ENCODE results near the gene RCOR1. TPM values are rescaled to one million over a fixed set of nuclear protein-coding genes. Genes with fewer than 3 reads are reported as not detected.
A peak's percentile ranks its signal among the peaks of the same experiment; 100 is the strongest.

The RCOR1 gene
- total and polyA plus RNA-seq, 2 of the 4 experiments (the other 2 are of a cell fraction), result 9.0 to 11.2 TPM

DNA sequence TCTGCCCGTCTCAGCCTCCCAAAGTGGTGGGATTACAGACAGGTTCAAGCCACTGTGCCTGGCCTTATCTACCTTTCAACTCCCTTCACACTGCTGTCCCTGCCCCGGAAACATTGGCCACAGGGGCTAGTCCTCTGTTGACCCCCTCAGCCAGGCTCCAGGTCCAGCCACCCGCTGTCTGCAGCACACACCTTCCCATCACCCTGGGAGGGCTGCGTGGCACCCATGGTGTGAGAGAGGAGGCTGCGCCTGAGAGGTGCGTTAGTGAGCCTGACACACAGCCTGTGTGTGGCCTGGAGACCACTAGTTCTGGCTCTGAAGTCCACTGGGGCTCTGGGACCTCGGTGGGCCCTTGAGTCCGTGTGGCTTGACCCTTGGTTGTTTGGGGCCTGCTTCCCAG lies 156.4 kb downstream of the RCOR1 start:
- Histone ChIP-seq H2AK5ac (ENCODE audit: low read depth, low read length) (no peak overlapping the region), H4K8ac (ENCODE audit: low read depth in 2 of 2, low read length in 2 of 2) (no peak overlapping the region), H2AK9ac (replicated peaks; ENCODE audit: low read depth, low read length, poor library complexity) (peak overlapping the region; percentile 42), H2AFZ (replicated peaks; ENCODE audit: low read length, poor library complexity) (no peak overlapping the region), H2BK120ac (ENCODE audit: low read depth, low read length) (no peak overlapping the region), H3K9me1 (ENCODE audit: insufficient read depth, low read length) (no peaks in the 10 kb centered on the region; the same call in 1 of the 2 replicates), H4K20me1 (ENCODE audit: insufficient read depth, low read length) (no peaks in the 10 kb centered on the region; the same call in 1 of the 2 replicates), H3K4ac (ENCODE audit: low read depth, low read length) (no peak overlapping the region), H3K56ac (ENCODE audit: extremely low read depth, insufficient read depth, low read length) (no peak overlapping the region), H3K9ac (ENCODE audit: low read depth, low read length) (no peak overlapping the region), H4K91ac (ENCODE audit: insufficient read depth, low read depth, low read length) (no peak overlapping the region), H3K9me3 (ENCODE audit: control insufficient read depth, insufficient read depth, low read length) (no peaks in the 10 kb centered on the region), H2BK20ac (ENCODE audit: low read depth, low read length) (no peak overlapping the region), H2BK5ac (ENCODE audit: low read depth, low read length, poor library complexity, severe bottlenecking) (no peak overlapping the region), H3K18ac (ENCODE audit: low read depth, low read length) (no peak overlapping the region), H3K4me2 (ENCODE audit: low read depth, low read length) (no peak overlapping the region), H3K4me3 (ENCODE audit: insufficient read depth, low read depth, low read length) (no peak overlapping the region), H4K5ac (ENCODE audit: low read depth, low read length) (no peak overlapping the region), H3K79me1 (ENCODE audit: low read depth in 1 of 2, low read length in 2 of 2) (no peaks in the 10 kb centered on the region), H3K27me3 (ENCODE audit: control insufficient read depth, insufficient read depth, low read length) (no peaks in the 10 kb centered on the region), H3K14ac (replicated peaks; ENCODE audit: low read depth, low read length) (no peak overlapping the region), H3K23ac (ENCODE audit: low read depth, low read length) (no peak overlapping the region), H3K27ac (ENCODE audit: insufficient read depth, low read length) (no peak overlapping the region), H3K4me1 (ENCODE audit: control insufficient read depth, insufficient read depth, low read length) (no peaks in the 10 kb centered on the region), H3K36me3 (ENCODE audit: control insufficient read depth, insufficient read depth, low read length) (no peaks in the 10 kb centered on the region), H2BK15ac (ENCODE audit: low read depth, low read length) (no peak overlapping the region)
- dilution Hi-C loops (cut with HindIII; ENCODE audit: low sequenced_read_pairs, unreplicated experiment), result no loop called here
- 100% methylated on average over 1 of the region's 8 CpGs; no CpG with 5 or more reads in 1 of the 2 experiments for WGBS, 2 experiments (ENCODE audit: extremely low coverage in 2 of 2, insufficient read length in 1 of 2)
- in situ Hi-C loops (cut with MboI; ENCODE audit: low sequenced_read_pairs), result no loop called here
- ChIA-PET CTCF (no interaction called here), POLR2A (ENCODE audit: unreplicated experiment) (no interaction called here)
- ATAC-seq (ENCODE audit: low read depth) (no peak), DNase-seq (no peak)
- BruUV-seq (replicated peaks), result no TSS peak
- no peak for TF ChIP-seq CEBPB (IDR thresholded peaks at IDR 0.05; ENCODE audit: low read depth, low read length)
- no peak for TF ChIP-seq CTCF (conservative IDR thresholded peaks at IDR 0.05; ENCODE audit: low read depth, low read length)
- no peak for TF ChIP-seq CHD1 (IDR thresholded peaks at IDR 0.05; ENCODE audit: low read depth, low read length)
- TF ChIP-seq SMC3 (IDR thresholded peaks at IDR 0.05; ENCODE audit: low read depth, low read length), result no peak
- no peak for TF ChIP-seq RAD21 (IDR thresholded peaks at IDR 0.05; ENCODE audit: low read length)
- no peak for TF ChIP-seq BHLHE40 (IDR thresholded peaks at IDR 0.05; ENCODE audit: low read depth, low read length)
- no peak for TF ChIP-seq ELK1 (IDR thresholded peaks at IDR 0.05; ENCODE audit: borderline replicate concordance, low read depth, low read length)
- no peak for TF ChIP-seq MAFK (IDR thresholded peaks at IDR 0.05; ENCODE audit: low read depth, low read length)
- TF ChIP-seq RCOR1 (IDR thresholded peaks at IDR 0.05; ENCODE audit: insufficient replicate concordance, low read length), result no peak
- TF ChIP-seq USF2 (IDR thresholded peaks at IDR 0.05; ENCODE audit: low read depth, low read length), result no peak
- TF ChIP-seq MXI1 (IDR thresholded peaks at IDR 0.05; ENCODE audit: borderline replicate concordance, low read depth, low read length), result no peak
- no peak for TF ChIP-seq MAZ (IDR thresholded peaks at IDR 0.05; ENCODE audit: borderline replicate concordance, low read depth, low read length)
- TF ChIP-seq NFE2L2 (IDR thresholded peaks at IDR 0.05; ENCODE audit: low read depth, low read length), result no peak
- no peak for TF ChIP-seq FOS (IDR thresholded peaks at IDR 0.05; ENCODE audit: low read depth, low read length)
- no peak for TF ChIP-seq POLR2A (IDR thresholded peaks at IDR 0.05; ENCODE audit: low read depth, low read length)
- no peak for TF ChIP-seq RFX5 (IDR thresholded peaks at IDR 0.05; ENCODE audit: low read depth, low read length)
- intact Hi-C loops (cut with micrococcal nuclease), result no loop called here
